OCI-LY1 (cell line): ENCODE results near the gene WIPF2.

Source experiments
- H2AFZ ChIP-seq: fragments of 200-600 bp; sonication (generic), shearing (Covaris generic); 2 replicates; pipeline ENCODE4 v1.6.0; 2014; ENCODE audit warnings: antibody characterized with exemption, mild to moderate bottlenecking, low read length
- H3F3A ChIP-seq: fragments of 200-600 bp; sonication (generic), shearing (Covaris generic); 2 replicates; pipeline ENCODE4 v1.6.0; 2014; ENCODE audit warnings: mild to moderate bottlenecking, antibody characterized with exemption, low read length, moderate library complexity; ENCODE audit not compliant: insufficient read depth
- H3K27ac ChIP-seq: fragments of 200-600 bp; sonication (generic); 2 replicates; pipeline ENCODE4 v1.5.1; 2014; ENCODE audit warnings: low read length, mixed run types, mild to moderate bottlenecking, low read depth; ENCODE audit not compliant: poor library complexity, severe bottlenecking
- H3K27me3 ChIP-seq: fragments of 200-600 bp; sonication (generic); 2 replicates; pipeline ENCODE4 v1.6.0; 2014; ENCODE audit warnings: antibody characterized with exemption, mild to moderate bottlenecking, low read length, moderate library complexity; ENCODE audit not compliant: insufficient read depth
- H3K36me3 ChIP-seq: fragments of 200-600 bp; sonication (generic); 2 replicates; pipeline ENCODE4 v1.6.1; 2014; ENCODE audit warnings: mild to moderate bottlenecking, antibody characterized with exemption, low read length, moderate library complexity, mixed read lengths; ENCODE audit not compliant: insufficient read depth
- H3K4me1 ChIP-seq: fragments of 200-600 bp; sonication (generic); 2 replicates; pipeline ENCODE4 v1.5.1; 2014; ENCODE audit warnings: mild to moderate bottlenecking, low read length, moderate library complexity; ENCODE audit not compliant: insufficient read depth, severe bottlenecking
- H3K4me2 ChIP-seq: fragments of 200-600 bp; sonication (generic), shearing (Covaris generic); 2 replicates; pipeline ENCODE4 v1.6.1; 2014; ENCODE audit warnings: low read length
- H3K4me3 ChIP-seq: fragments of 200-600 bp; sonication (generic); 2 replicates; pipeline ENCODE4 v1.5.1; 2014; ENCODE audit warnings: low read length, low read depth, mild to moderate bottlenecking, mixed read lengths; ENCODE audit not compliant: poor library complexity, severe bottlenecking
- H3K79me2 ChIP-seq: fragments of 200-600 bp; shearing (Covaris generic); 2 replicates; pipeline ENCODE4 v1.6.1; 2016; ENCODE audit warnings: mixed run types, low read length, mixed read lengths; ENCODE audit not compliant: insufficient read depth
- H3K9ac ChIP-seq: fragments of 200-600 bp; sonication (generic), shearing (Covaris generic); 2 replicates; pipeline ENCODE4 v1.6.1; 2014; ENCODE audit warnings: mild to moderate bottlenecking, low read length, mixed read lengths
- H3K9me2 ChIP-seq: fragments of 200-600 bp; sonication (generic), shearing (Covaris generic); 2 replicates; pipeline ENCODE4 v1.6.1; 2014; ENCODE audit warnings: low read depth, mild to moderate bottlenecking, low read length, mixed read lengths
- H3K9me3 ChIP-seq: fragments of 200-600 bp; shearing (Covaris generic); 2 replicates; pipeline ENCODE4 v1.6.1; 2014; ENCODE audit warnings: low read length, mixed read lengths
- H4K20me1 ChIP-seq: fragments of 200-600 bp; sonication (generic), shearing (Covaris generic); 2 replicates; pipeline ENCODE4 v1.6.0; 2016; ENCODE audit warnings: mild to moderate bottlenecking, low read length; ENCODE audit not compliant: insufficient read depth
- EZH2 ChIP-seq: fragments of 200-600 bp; sonication (generic), shearing (Covaris generic); IDR thresholded peaks from 2 replicates; pipeline ENCODE4 v1.8.0; 2017; ENCODE audit warnings: borderline replicate concordance, mixed run types, mild to moderate bottlenecking, antibody characterized with exemption, low read length, moderate library complexity, mixed read lengths
- TF ChIP-seq, protein P1 (sequence below): fragments of 200-600 bp; sonication (generic), shearing (Covaris generic); IDR thresholded peaks from 2 replicates; pipeline ENCODE4 v1.5.1; 2017; ENCODE audit warnings: mild to moderate bottlenecking, antibody characterized with exemption, low read length, moderate library complexity, mixed read lengths

The WIPF2 gene

DNA sequence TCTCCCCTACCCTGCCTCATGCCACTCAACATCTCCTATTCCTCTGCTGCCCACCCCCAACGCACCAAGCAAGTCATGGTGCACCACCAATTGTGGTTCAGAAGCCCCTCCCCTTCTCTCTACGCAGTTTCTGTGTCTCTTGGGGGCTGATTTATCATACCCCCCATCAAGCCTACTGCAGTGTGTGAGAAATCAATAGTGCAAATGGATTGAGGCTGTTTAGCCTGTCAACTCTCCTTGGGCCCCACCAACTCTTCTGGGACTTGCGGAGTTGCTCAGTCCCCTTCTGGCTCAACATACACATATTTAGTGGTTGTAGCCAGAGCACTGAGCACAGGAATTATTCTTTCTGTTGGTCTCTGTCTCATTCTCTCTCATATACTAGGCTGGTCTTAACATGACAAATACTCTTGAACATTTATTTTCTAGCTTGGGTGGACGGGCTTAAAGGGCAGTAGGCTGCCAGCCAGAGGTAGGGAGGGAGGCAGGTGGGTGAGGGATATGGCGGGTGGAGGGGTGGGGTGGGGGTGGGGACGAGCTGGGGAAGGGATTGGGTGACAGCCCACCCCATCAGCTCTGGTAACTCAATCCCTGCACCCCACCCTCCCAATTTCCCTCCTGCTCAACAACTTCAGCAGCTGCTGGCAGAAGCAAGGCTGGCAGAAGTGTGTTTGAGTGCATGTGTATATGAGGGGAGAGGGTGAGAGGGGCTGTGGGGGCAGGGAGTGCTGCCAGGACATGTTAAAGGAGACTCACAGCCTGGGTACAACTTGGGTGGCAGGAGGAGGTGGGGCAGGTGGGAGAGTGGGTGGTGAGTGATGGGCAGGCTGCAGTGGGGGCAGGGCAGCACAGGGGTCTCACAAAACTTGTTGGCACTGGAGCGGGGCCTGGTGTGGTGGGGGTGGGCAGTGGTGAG lies 94.8 kb downstream of the WIPF2 start:
- H3K4me1 ChIP-seq: peaks cover 34% of the 10 kb centered on the region
- no peaks in the 10 kb centered on the region for H3K27me3 ChIP-seq
- TF ChIP-seq EZH2: no peak
- TF ChIP-seq, protein P1, sequence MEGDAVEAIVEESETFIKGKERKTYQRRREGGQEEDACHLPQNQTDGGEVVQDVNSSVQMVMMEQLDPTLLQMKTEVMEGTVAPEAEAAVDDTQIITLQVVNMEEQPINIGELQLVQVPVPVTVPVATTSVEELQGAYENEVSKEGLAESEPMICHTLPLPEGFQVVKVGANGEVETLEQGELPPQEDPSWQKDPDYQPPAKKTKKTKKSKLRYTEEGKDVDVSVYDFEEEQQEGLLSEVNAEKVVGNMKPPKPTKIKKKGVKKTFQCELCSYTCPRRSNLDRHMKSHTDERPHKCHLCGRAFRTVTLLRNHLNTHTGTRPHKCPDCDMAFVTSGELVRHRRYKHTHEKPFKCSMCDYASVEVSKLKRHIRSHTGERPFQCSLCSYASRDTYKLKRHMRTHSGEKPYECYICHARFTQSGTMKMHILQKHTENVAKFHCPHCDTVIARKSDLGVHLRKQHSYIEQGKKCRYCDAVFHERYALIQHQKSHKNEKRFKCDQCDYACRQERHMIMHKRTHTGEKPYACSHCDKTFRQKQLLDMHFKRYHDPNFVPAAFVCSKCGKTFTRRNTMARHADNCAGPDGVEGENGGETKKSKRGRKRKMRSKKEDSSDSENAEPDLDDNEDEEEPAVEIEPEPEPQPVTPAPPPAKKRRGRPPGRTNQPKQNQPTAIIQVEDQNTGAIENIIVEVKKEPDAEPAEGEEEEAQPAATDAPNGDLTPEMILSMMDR: no peak
- no peaks in the 10 kb centered on the region for H3K79me2 ChIP-seq
- H3K4me2 ChIP-seq: no peak overlapping the region
- H3K4me3 ChIP-seq: no peak overlapping the region
- H3K9me3 ChIP-seq: no peaks in the 10 kb centered on the region
- H3K9me2 ChIP-seq: no peaks in the 10 kb centered on the region
- H3K36me3 ChIP-seq: no peaks in the 10 kb centered on the region
- H3K27ac ChIP-seq: no peak overlapping the region
- no peaks in the 10 kb centered on the region for H3F3A ChIP-seq
- no peak overlapping the region for H3K9ac ChIP-seq
- no peak overlapping the region for H2AFZ ChIP-seq
- H4K20me1 ChIP-seq: no peaks in the 10 kb centered on the region

DNA sequence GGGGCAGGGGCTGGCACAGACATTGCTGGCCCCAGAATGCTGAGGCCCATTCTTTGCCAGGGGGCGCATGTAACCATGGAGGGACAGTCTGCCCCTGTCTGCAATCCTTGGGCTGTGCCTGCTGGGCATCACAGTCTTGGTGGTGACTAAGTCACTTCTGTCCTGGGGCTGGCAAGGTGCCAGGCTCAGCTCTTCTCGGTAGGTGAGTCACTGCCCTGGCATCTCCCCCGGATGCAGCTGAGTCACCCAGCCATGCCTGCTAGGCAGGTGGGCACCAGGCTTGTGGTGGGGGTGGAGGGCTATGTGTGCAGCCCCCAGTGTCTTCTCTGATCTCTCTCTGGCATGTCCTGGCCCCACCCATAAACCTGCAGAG lies 95.5 kb downstream of the WIPF2 start:
- Histone ChIP-seq H3K4me3 (no peak overlapping the region), H3K36me3 (no peaks in the 10 kb centered on the region), H3K9ac (no peak overlapping the region), H2AFZ (no peak overlapping the region), H3K4me2 (no peak overlapping the region), H3K9me3 (no peaks in the 10 kb centered on the region), H3F3A (no peaks in the 10 kb centered on the region), H3K4me1 (peaks cover 34% of the 10 kb centered on the region), H3K27me3 (no peaks in the 10 kb centered on the region), H3K9me2 (no peaks in the 10 kb centered on the region), H4K20me1 (no peaks in the 10 kb centered on the region), H3K27ac (no peak overlapping the region), H3K79me2 (no peaks in the 10 kb centered on the region)
- no peak for TF ChIP-seq EZH2
- TF ChIP-seq, protein P1: no peak

DNA sequence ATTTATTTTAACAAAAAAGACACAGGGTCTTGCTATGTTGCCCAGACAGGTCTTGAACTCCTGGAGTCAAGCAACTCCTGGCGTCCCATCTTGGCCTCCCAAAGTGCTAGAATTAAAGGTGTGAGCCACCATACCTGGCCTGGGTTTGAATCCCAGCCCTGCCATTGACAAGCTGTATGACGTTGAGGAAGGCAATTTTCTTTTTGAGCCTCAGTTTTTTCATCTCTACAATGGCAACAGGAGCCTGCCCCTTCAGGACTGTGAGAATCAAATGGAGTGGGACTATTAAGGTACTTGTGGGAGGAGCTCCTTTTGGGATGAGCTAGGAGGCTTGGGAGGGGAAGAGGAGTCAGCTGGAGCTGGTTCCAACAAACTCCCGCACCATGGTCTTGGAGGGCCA lies 96.1 kb downstream of the WIPF2 start:
- no peaks in the 10 kb centered on the region for H3K27me3 ChIP-seq
- H3F3A ChIP-seq: no peaks in the 10 kb centered on the region
- H3K27ac ChIP-seq: no peak overlapping the region
- H3K4me3 ChIP-seq: no peak overlapping the region
- no peaks in the 10 kb centered on the region for H3K79me2 ChIP-seq
- H3K9ac ChIP-seq: no peak overlapping the region
- no peak overlapping the region for H3K4me2 ChIP-seq
- H4K20me1 ChIP-seq: no peaks in the 10 kb centered on the region
- no peaks in the 10 kb centered on the region for H3K9me2 ChIP-seq
- TF ChIP-seq, protein P1: no peak
- TF ChIP-seq EZH2: no peak
- H2AFZ ChIP-seq: no peak overlapping the region
- no peaks in the 10 kb centered on the region for H3K9me3 ChIP-seq
- H3K36me3 ChIP-seq: no peaks in the 10 kb centered on the region
- H3K4me1 ChIP-seq: peaks cover 34% of the 10 kb centered on the region
